Breast epithelium (tissue), 3 donors: ENCODE results near the gene GCHFR.

Experiments
- POLR2A ChIP-seq: fragments of 450-650 bp; IDR thresholded peaks from one replicate; pipeline ENCODE4 v1.6.1; 2016; ENCODE audit warnings: antibody characterized with exemption, mild to moderate bottlenecking, moderate library complexity
- POLR2AphosphoS5 ChIP-seq, 3 donors: sonication (generic); formaldehyde crosslinking; IDR thresholded peaks; one replicate each; pipeline ENCODE4 v1.6.1; 2017; ENCODE audit warnings: antibody characterized with exemption in 3 of 3

DNA sequence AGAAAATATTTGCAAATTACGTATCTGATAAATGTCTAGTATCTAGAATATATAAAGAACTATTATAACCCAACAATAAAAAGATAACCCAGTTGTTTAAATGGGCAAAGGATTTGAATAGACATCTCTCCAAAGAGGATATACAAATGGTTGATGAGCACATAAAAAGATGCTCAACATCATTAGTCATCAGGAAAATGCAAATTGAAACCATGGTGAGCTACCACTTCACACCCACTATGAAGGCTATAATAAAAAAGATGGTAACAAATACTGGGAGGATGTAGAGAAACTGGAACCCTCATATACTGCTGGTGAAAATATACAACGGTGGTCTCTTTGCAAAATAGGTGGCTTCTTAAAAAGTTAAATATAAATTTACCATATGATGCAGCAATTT lies 40.9 kb upstream of the GCHFR start:
- TF ChIP-seq POLR2A, result no peak
- no peak for TF ChIP-seq POLR2AphosphoS5 (IDR thresholded peaks at IDR 0.05)
